Posterior cingulate gyrus (tissue), 11 donors: ENCODE measurements around the gene TMEM184B.
A peak's percentile ranks its signal among the peaks of the same experiment; 100 is the strongest.

Source experiments
- DNase-seq, 10 donors: peaks; one replicate each; pipeline versions ENCODE4 v3.0.0 to v3.0.0-alpha.2; 2020 to 2021; ENCODE audit warnings: mixed read lengths in 3 of 10
- intact Hi-C: fragments of 100-400 bp; cut with DNase I; formaldehyde crosslinking; loops from one replicate; pipeline ENCODE4 v1.15.1; 2023

The TMEM184B gene

DNA sequence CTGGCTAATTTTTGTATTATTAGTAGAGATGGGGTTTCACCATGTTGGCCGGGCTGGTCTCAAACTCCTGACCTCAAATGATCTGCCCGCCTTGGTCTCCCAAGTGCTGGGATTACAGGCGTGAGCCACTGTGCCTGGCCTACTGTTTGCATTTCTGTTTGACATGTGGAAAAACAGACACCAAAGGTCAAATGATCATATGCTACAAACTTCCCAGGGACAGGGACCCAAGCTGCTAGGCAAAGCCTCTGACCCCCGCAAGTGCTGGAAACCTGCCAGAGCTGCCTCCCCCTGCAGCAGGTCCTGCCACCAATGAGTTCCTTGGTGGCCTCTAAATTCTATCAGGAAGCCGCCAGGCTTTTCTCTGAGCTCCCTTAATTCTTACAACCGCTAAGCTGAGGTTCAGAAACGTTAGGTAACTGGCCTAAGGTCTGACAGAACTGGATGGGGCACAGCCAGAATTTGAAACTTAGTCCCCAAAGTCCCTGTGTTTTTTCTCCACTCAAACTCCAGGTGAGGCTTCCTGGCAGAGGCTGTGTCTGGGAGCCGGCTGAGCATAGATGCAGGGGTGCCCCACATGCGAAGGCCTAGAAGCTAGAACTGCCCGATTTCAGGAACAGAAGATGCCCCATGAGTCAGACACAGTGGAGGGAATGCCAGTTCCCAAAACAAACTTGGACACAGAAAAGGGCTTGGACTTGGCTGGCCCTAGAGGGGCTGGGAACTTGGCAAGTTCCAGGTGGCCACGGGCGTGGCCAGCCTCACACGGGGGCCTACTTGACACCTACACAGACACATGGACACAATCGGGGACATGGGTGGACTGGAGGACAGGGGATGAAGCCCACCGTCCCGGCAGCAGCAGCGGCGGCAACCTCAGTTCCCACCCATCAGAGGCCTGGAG lies 37.1 kb upstream of the TMEM184B start:
- DNase-seq, result no peak

DNA sequence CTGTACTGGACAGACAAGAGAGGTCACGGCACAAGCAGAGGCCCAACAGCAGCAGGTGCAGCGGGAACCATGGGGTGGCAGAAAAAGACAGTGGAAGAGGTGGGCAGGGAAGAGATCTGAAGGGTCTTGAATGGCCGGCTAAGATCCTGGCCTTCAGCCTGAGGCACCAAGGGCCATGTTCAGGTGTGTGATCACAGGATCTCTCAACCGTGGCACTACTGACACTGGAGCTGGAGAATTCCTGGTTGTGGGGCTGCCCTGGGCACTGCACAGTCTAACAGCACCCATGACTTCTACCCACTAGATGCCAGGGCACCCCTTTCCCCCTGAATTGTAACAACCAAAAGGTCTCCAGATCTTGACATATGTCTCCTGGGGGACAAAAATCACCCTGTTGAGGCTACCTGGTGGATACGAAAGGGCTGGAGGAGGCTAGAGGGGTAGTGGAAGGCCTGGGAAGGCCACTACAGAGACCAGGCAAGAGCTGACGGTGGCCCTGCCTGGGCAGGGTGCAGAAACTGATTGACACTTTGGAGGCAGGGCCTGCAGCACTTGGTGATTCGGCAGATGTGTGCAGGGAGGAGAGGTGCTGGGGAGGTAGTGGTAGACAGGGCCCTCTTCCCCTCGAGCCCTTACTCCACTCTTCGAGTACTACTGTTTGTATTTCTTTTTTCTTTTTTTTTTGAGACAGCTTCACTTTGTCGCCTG lies 36.1 kb upstream of the TMEM184B start:
- intact Hi-C loops, result no loop called here
- no peak for DNase-seq

More for the DNA sequence above, 37.1 kb upstream of the TMEM184B start:
- intact Hi-C loops, result no loop called here

DNA sequence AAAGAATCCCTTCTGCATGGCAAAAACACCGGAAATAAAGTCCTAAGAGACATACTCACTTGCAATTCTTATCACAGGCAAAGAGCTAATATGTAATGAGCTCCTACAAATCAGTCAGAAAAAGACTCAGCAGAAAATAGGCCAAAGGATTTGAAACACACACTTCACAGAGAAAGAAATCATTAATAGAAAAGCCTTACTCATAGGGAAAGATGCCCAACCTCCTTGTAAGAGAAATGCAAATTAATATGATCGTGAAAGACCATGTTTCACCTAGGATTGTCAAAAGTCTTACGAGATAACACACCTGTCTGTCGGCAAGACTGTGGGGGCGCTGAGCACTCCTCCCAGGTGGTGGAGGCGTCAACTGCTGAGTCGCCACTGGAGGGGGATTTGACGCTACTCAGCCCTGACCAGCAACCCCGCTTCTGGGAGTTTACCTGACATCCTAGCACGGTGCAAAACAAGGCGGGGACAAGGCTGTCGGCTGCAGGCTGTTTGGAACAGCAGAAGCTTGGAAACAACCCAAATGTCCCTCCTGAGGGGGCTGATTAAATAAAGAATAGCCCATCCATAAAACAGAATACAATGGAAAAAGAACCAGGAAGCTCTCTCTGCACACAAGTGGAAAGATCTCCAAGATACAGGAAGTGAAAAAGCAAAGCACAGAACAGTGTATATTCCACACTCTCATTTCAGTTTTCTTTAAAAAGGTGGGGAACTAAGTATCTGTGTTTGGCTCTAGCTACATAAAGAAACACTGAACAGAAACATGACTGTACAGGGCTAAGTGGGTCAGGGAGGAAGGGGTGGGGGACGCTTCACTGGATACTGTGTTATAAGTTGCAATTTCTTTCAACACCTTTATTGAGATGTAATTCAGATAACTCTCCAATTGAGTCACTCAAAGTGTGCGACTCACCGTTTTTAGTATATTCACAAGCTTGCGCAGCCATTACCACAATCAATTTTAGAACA lies 33.0 kb upstream of the TMEM184B start:
- DNase-seq, result no peak
- intact Hi-C loops, result no loop called here

DNA sequence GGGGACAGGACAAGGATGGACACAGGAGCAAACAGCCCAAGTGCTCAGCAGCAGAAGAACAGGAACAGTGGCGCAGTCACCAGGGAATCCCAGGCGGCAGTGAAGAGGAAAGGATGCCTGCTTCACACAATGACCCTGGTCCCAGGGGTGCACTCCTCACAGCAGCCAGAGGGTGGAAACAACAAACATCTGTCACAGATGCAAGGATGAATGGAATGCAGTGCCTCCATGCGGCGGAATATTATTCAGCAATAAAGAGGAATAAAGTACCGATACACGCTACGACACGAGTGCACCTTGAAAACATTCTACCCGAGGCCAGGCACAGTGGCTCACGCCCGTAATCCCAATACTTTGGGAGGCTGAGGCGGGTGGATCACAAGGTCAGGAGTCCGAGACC lies 31.7 kb upstream of the TMEM184B start:
- intact Hi-C loops, result no loop called here
- DNase-seq, result no peak

DNA sequence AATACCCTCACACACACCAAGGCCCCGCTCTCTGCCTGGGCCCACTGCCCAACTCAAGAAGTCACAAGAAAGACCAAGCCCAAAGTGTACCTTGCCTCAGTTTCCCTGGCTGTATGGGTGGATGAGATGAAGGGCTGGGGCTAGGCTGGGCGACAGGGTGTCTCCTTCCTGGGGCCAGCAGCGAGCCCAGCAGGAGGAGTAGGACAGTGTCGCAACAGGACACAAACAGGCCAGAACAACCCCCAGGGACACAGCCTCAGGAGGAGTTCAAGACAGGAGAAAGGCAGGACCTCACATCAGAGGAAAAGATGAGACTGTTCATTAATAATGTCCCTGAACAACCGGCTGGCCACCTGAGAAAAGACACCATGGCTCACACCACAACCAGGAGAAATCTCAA lies 31.2 kb upstream of the TMEM184B start:
- intact Hi-C loops, result no loop called here
- DNase-seq, result no peak

DNA sequence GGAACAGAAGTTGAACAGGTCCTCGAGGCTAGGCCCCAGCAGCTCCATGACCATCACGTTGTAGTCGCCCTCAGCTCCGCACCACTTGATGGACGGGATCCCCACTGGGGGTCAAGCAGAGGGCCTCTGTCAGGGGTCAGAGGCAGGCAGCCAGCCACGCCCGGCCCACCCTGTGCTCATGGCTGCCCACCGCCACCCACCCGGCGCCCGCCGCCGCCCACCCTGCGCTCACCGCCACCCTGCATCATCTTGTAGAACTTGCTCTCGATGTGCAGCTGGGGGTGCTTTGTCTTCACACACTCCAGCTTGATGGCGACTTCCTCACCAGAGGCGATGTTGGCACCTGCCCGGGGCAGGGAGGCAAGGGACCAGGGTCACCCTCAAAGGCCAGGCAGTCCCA lies 30.1 kb upstream of the TMEM184B start:
- peak in 1 of 10 donors; percentile 75 for DNase-seq

DNA sequence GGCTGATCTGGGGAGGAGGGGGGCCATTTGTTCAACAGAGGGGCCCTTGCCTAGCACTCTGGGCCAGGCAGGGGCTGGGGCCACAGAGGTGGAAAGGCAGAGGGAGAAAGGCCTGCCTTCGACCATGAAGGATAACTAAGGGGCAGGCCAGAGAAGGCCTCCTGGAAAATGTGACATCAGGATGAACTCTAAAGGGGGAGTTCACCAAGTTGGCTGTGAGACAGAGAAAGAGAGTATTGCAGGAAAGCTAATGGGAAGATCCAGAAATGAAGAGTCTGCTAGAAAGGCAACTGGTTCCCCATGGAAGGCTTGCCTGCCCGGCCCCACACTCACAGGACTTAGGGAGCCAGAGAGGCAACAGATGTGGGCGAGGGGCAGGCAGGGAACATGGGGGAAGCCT lies 28.1 kb upstream of the TMEM184B start:
- intact Hi-C loops, result no loop called here
- DNase-seq, result no peak

More for the DNA sequence above, 30.1 kb upstream of the TMEM184B start:
- intact Hi-C loops, result no loop called here

DNA sequence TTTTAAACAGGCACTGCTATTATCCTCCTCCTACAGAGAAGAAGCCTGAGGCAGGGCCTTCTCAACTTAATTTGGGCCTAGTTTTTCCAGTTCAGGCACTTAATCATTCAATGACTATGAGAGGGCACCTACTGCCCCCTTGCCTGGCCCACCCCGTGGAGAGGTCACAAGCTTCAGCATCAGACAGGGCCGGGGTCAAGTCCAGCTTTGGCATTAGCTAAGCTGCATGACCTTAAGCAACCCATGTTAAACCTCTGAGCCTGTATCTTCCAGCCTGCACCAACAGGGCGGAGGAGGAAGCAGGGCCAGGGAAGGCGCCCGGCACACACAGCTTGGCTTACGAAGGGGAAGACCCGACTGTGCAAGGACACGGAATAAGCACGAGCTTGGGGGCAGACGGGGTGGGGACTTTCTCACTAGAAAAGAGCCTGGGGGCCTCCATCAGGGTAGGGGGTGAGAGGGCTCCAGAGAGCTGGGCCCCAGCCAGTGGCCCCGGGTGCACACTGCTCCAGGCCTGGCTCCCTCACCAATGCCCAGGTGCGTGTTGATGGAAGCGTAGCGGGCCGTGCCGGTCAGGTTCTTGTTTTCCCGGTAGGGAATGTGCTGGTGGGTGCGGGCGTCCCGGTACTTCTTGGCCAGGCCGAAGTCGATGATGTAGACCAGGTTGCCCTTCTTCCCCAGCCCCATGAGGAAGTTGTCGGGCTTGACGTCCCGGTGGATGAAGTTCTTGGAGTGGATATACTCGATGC lies 27.6 kb upstream of the TMEM184B start:
- intact Hi-C loops, result no loop called here
- DNase-seq, result no peak

DNA sequence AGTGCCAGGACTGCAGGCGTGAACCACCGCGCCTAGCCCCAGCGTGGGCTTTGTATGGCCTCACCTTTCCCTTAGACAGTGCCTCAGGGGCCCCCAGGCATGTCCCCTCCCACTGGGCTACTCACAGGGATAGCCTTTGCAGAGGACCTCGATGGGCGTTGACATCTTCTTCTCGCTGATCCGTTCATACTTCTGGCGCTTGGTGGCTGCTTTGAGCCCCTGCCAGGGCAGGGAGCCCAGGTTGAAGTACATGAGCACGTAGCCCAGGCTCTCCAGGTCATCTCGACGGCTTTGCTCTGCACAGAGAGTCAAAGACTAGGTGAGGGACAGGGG lies 26.9 kb upstream of the TMEM184B start:
- DNase-seq, result no peak
- intact Hi-C loops, result no loop called here

DNA sequence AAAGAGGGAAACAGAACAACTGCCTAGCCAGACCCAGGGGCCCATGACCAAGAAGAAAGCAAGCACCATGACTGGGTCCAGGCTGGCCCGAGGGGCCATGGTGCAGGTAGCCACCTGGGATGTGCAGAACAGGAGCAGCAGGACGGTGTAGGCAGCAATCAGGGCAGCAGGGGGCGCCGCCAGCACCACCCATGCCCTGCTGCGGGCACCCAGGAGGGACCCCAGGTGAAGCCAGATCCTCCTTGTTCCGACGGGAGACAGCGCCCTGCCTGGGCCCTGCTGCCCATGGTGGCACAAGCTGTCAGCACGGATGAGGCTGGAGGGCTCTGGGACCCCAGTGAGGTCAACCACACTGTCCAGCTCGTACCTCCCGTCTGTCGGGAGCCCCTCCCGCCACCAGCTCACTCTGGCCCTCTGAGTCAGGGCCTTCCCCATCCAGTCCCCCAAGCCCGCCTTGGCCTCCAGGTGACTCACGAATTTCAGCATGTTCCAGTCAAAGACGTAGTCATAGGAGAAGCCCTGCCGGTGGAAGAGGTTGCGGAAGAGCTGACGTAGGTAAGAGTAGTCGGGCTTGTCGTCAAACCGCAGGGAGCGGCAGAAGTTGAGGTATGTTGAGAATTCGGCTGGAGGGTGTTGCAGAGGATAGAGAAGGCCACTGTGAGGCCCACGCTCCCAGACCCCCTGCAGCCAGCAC lies 25.6 kb upstream of the TMEM184B start:
- DNase-seq, result peak in 1 of 10 donors; percentile 82
- intact Hi-C loops, result no loop called here

DNA sequence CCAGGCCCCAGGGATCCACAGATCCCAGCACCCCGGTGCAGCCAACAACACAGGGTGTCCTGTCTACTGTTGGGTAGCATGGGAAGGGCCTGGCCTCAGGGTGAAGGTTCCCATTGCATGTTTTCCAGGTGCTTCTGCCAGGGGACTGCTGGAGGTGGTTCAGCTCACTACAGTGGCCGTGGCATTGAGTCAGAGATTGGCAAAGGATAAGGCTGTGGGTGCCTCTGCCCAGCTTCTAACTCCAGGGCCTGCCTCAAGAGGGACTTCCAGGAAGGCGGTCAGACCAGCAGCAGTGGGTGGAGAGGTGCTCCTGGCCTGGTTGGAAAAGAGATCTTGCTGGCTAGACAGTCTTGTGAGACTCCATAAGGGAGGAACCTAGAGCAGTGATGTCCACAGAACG lies 23.6 kb upstream of the TMEM184B start:
- intact Hi-C loops, result no loop called here
- no peak for DNase-seq

DNA sequence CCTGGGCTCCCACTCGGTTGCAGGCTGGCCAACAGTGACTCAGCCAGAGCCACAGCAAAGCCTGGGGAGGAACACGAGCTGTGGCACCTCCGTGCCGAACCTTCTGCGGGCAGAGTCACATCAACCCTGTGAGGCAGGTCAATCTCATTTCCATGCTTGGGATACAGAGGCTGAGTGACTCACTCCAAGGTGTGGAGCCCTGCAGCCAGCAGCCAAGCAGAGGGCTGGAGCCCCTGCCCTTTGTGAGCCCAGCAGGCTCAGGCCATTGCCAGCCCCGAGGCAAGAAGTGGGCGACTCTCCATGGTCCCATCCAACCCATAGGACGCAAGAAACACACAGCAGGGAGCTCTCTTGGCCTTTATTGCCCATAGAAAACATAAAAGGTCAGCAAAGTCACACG lies 23.1 kb upstream of the TMEM184B start:
- intact Hi-C loops, result no loop called here

DNA sequence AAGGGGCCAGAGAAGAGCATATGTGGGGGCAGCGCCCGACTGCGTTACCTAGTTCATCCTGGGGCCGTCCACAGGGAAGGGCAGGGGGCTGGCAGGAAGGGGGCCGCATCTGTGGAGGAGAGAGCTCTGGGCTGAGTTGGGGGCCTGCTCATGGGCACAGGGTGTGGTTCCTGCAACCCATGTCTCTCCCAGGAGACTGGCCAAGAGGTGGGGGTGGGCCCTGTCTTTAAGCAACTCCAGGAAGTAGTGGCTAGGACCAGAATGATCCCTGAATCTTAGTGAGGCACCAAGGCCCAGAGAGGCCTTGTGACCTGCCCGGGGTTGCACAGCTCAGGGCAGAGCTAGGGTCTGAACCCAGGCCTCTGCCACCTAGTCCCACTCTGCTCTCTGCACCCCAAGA lies 22.5 kb upstream of the TMEM184B start:
- no peak for DNase-seq
- intact Hi-C loops, result no loop called here

More for the DNA sequence above, 23.1 kb upstream of the TMEM184B start:
- no peak for DNase-seq

DNA sequence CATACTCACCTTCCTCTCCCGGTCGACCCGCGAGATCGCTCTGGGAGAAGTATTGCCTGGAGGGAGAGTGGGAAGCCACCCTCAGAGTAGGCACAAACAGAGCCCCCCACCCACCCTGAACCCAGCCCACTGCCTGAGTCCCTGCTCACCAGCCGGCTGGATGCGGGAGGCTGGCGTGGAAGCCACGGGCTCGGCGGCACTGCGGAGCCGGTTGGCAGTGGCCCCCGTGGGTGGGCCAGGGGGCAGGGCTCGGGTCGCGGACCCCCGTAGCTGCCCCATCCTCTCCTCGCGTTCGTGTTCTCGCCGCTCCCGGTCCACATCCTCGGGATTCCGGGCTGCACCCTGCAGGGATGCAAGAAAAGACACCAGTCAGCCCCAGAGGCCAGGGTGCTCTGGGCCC lies 21.4 kb upstream of the TMEM184B start:
- intact Hi-C loops, result no loop called here
- no peak for DNase-seq

DNA sequence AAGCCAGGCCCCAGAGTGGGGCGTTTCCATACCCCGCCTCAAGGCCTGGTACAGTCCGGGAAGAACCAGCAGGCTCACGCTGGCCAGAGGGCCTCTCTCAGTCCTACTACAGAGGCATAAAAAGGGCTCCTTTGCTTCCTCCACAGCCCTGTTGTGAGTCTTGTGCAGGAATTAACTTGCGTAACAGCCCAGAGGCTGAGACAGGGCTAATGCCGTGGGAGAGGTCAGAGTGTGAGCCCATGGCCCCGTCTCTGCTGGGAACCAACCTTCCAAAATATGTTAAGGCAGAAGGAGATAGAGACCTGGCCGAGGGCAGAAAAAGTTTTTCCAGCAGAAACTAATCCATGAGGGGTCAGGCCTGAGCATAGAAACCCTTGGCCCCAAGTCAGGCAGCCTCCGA lies 19.9 kb upstream of the TMEM184B start:
- DNase-seq, result no peak
- intact Hi-C loops, result no loop called here

DNA sequence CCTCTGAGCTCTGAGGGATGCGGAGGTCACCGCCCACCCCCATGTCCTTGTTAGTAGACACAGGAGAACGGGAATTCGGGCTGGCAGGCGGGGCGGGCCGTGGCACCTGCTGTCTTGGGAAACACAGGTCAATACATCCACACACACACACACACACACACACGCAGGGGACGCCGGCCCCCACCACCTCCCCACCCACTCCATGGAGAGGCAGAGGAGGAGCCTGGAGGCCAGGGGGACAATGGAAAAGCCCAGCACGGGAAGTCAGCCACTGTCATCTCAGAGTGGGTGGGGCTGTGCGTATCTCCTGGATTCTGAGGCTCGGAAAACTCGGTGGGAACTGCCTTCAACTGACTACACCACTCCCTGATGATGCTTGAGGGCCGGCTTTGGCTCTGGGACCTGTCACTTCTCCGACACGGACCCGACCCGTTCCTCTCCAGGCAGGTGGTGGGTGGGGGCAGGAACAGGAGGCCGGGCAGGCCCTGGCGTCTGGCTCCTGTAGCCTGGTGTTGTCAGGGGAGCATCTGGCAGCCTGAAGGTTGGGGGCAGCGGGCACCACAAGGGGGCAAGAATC lies 18.5 kb upstream of the TMEM184B start:
- intact Hi-C loops, result no loop called here
- DNase-seq, result peak in 1 of 10 donors; percentile 86

DNA sequence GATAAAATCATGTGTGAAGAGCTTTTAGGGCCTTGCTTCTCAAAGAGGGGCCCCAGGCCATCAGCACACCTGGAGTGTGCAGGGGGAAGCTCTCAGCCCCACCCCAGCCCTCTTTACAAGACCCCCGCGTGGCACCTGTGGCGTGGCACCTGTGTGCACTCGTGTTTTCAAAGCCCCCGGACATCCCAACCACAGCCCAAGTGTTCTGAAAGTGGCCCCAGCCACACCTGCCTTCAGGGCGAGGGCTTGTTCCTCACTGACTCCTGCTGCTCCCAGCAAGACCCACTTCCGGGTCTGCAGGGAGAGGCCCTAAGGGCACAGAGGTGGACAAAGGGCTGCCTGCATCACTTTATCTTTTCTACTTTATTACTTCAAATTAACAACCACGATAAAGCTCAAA lies 17.5 kb upstream of the TMEM184B start:
- intact Hi-C loops, result no loop called here
- DNase-seq, result no peak

DNA sequence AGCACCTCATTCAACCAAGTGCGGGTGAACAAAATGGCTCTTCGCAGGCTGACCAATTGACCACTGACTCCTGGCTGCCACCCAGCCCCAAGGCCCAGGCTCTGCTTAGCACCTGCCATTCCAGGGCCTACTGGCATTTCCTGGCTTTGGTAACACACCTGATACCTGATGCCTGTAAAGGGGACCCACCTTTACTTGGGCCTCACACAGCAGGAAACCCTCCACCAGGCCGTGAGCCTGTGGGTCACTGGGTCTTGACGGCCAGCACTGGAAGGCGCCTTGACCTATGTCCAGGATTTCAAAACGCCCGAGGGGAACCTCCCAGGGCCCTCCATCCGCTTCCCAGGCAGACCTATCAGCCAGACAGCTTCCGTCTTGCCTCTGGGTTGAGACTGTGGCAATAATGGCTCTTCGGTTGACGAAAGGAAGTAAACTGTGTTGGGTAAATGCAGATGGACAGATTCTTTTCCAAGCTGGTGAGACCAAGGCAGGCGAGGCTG lies 16.8 kb upstream of the TMEM184B start:
- no peak for DNase-seq
- intact Hi-C loops, result no loop called here
